Small intestine (tissue), 7 donors: ENCODE data around the gene THOC6. TPM values are rescaled to one million over a fixed set of nuclear protein-coding genes. Genes with fewer than 3 reads are reported as not detected.

Experiments used
- DNase-seq, 2 donors: peaks; one replicate each; pipeline versions ENCODE4 v3.0.0 to v3.0.0-alpha.2; 2013
- FAIRE-seq: peaks from 2 replicates; lab custom pipeline; 2012; peaks lifted over from hg19 to GRCh38; lab: Jason Lieb, UNC
- H3K27ac ChIP-seq, 3 donors: one replicate each; pipeline ENCODE4 v1.5.1; 2013; ENCODE audit warnings: low read length in 2 of 3, mild to moderate bottlenecking in 2 of 3, control low read depth in 1 of 3, inconsistent platforms in 1 of 3, low read depth in 1 of 3, moderate library complexity in 1 of 3
- H3K27me3 ChIP-seq, 3 donors: one replicate each; pipeline ENCODE4 v1.6.1; 2013; ENCODE audit warnings: low read length in 3 of 3, inconsistent platforms in 1 of 3; ENCODE audit not compliant: control insufficient read depth in 3 of 3, insufficient read depth in 3 of 3
- H3K36me3 ChIP-seq, 3 donors: one replicate each; pipeline ENCODE4 v1.6.1; 2013; ENCODE audit warnings: low read length in 3 of 3, inconsistent platforms in 1 of 3, low read depth in 1 of 3, mild to moderate bottlenecking in 1 of 3, moderate library complexity in 1 of 3; ENCODE audit not compliant: control insufficient read depth in 3 of 3, insufficient read depth in 2 of 3
- H3K4me1 ChIP-seq, 3 donors: one replicate each; pipeline ENCODE4 v1.6.1; 2013; ENCODE audit warnings: low read length in 2 of 3, inconsistent platforms in 1 of 3, low read depth in 1 of 3, mild to moderate bottlenecking in 1 of 3, moderate library complexity in 1 of 3; ENCODE audit not compliant: control insufficient read depth in 3 of 3, insufficient read depth in 2 of 3
- H3K4me3 ChIP-seq, 3 donors: one replicate each; pipeline ENCODE4 v1.5.1; 2013; ENCODE audit warnings: low read length in 3 of 3, control low read depth in 1 of 3, inconsistent platforms in 1 of 3, low read depth in 1 of 3, mild to moderate bottlenecking in 1 of 3, moderate library complexity in 1 of 3
- H3K9me3 ChIP-seq, 2 donors: one replicate each; pipeline ENCODE4 v1.6.1; 2013; ENCODE audit warnings: low read depth in 1 of 2, low read length in 1 of 2; ENCODE audit not compliant: control insufficient read depth in 2 of 2, insufficient read depth in 1 of 2
- WGBS, 3 donors: extraction: QIAGEN DNeasy Blood & Tissue Kit; methylation state at CpG; one replicate each; pipeline ENCODE4 v1.1.7; 2013; 5-methylcytosine and 5-hydroxymethylcytosine counted together
- polyA plus RNA-seq, 4 donors: library from polyadenylated mRNA; stranded (reverse) in 3 of 4; unstranded in 1 of 4; fragments of 200-250 nt in 3 of 4; fragments of 120-200 nt in 1 of 4; gene quantifications; one replicate each; pipeline versions ENCODE4 v1.2.1 to v1.2.3, GENCODE V29; 2013
- donor health status: healthy with polysubstance abuse.
- donor health status: control.
- donor health status: control.
- donor health status: Bipolar disorder and iron deficiency.
- donor health status: healthy.

Gene THOC6
- polyA plus RNA-seq, 4 donors, result 35.9 to 51.4 (median 45.0) TPM

- FAIRE-seq, result no peak
- Histone ChIP-seq H3K27ac (peak overlapping the region; percentile 52 to 81 (median 77)), H3K36me3 (peaks cover 0 to 14% (median 0%) of the 10 kb centered on the region in 3 donors), H3K27me3 (no peaks in the 10 kb centered on the region), H3K4me3 (peak overlapping the region; percentile 88 to 94 (median 90)), H3K9me3 (no peaks in the 10 kb centered on the region), H3K4me1 (peaks cover 4 to 16% (median 4%) of the 10 kb centered on the region in 3 donors)
- peak; percentile 65 to 80 for DNase-seq
- WGBS, 3 donors, result 2 to 5% (median 3%) methylated on average over 44 to 77 of the region's 77 CpGs
Observed at GRCh38 chr16:3058139-3059030, 34.5 kb downstream of the THOC6 start.

GRCh38 chr16:3059041-3059722, 35.3 kb downstream of the THOC6 start:
- FAIRE-seq, result no peak
- Histone ChIP-seq H3K36me3 (peaks cover 0 to 10% (median 0%) of the 10 kb centered on the region in 3 donors), H3K27ac (peak overlapping the region; percentile 90 to 95 (median 92)), H3K27me3 (no peaks in the 10 kb centered on the region), H3K4me3 (peak overlapping the region; percentile 88 to 94 (median 90)), H3K9me3 (no peaks in the 10 kb centered on the region), H3K4me1 (peaks cover 4 to 23% (median 4%) of the 10 kb centered on the region in 3 donors)
- DNase-seq, result peak; percentile 88 to 96
- 0 to 1% (median 0%) methylated on average over 39 to 67 of the region's 67 CpGs for whole genome bisulfite sequencing, 3 donors

- Histone ChIP-seq H3K4me1 (peaks cover 4 to 28% (median 7%) of the 10 kb centered on the region in 3 donors), H3K27me3 (no peaks in the 10 kb centered on the region), H3K27ac (peak overlapping the region; percentile 90 to 95 (median 92)), H3K4me3 (peak overlapping the region; percentile 48 to 94 (median 88)), H3K36me3 (peaks cover 0 to 8% (median 0%) of the 10 kb centered on the region in 3 donors), H3K9me3 (no peaks in the 10 kb centered on the region)
- no peak for DNase-seq
- no peak for FAIRE-seq
- WGBS, 3 donors, result 48 to 52% (median 52%) methylated on average over 9 of the region's 9 CpGs
Observed at GRCh38 chr16:3059723-3060242, 35.9 kb downstream of the THOC6 start.

- Histone ChIP-seq H3K4me1 (peaks cover 4 to 35% (median 10%) of the 10 kb centered on the region in 3 donors), H3K36me3 (peaks cover 0 to 4% (median 0%) of the 10 kb centered on the region in 3 donors), H3K4me3 (no peak overlapping the region), H3K27ac (peak overlapping the region in 1 of 3 donors; percentile 95), H3K27me3 (no peaks in the 10 kb centered on the region), H3K9me3 (no peaks in the 10 kb centered on the region)
- FAIRE-seq, result no peak
- 78 to 85% (median 84%) methylated on average over 14 of the region's 14 CpGs for WGBS, 3 donors
- DNase-seq, result no peak
Observed at GRCh38 chr16:3060339-3061127, 36.7 kb downstream of the THOC6 start.

GRCh38 chr16:3062553-3062952, 38.7 kb downstream of the THOC6 start:
- DNase-seq (no peak), FAIRE-seq (no peak)
- no peak overlapping the region for H3K27ac ChIP-seq
- H3K36me3 ChIP-seq, result peaks cover 0 to 10% (median 2%) of the 10 kb centered on the region in 3 donors
- H3K9me3 ChIP-seq, result no peaks in the 10 kb centered on the region
- no peaks in the 10 kb centered on the region for H3K27me3 ChIP-seq
- no peak overlapping the region for H3K4me3 ChIP-seq
- H3K4me1 ChIP-seq, result peaks cover 4 to 45% (median 10%) of the 10 kb centered on the region in 3 donors
- WGBS, 3 donors, result 89 to 94% (median 93%) methylated on average over 6 of the region's 6 CpGs

- 95 to 96% (median 96%) methylated on average over 8 of the region's 8 CpGs for WGBS, 3 donors
- H3K27ac ChIP-seq, result peak overlapping the region in 1 of 3 donors; percentile 68
Observed at GRCh38 chr16:3063625-3064386, 40.0 kb downstream of the THOC6 start.

GRCh38 chr16:3065069-3065741, 41.4 kb downstream of the THOC6 start, which contains the start of gene IL32:
IL32 (plus strand) TSS chr16:3065640; CDS start chr16:3065812, 172 bp downstream.
- Histone ChIP-seq H3K4me3 (peak within 1 kb of the TSS; percentile 38 to 56 (median 52)), H3K27me3 (no peaks in the 10 kb centered on the region), H3K36me3 (peaks cover 0 to 31% (median 11%) of the 10 kb centered on the region in 3 donors), H3K4me1 (peaks cover 4 to 44% (median 6%) of the 10 kb centered on the region in 3 donors), H3K9me3 (no peaks in the 10 kb centered on the region), H3K27ac (peak within 1 kb of the TSS; percentile 86 to 90 (median 87))
- DNase-seq, result peak; percentile 98
- WGBS, 3 donors, result 6 to 27% (median 12%) methylated on average over 12 to 13 of the region's 13 CpGs
- FAIRE-seq, result no peak

More at GRCh38 chr16:3063625-3064386, 40.0 kb downstream of the THOC6 start:
- Histone ChIP-seq H3K36me3 (peaks cover 0 to 22% (median 6%) of the 10 kb centered on the region in 3 donors), H3K4me3 (no peak overlapping the region), H3K27me3 (no peaks in the 10 kb centered on the region), H3K9me3 (no peaks in the 10 kb centered on the region), H3K4me1 (peaks cover 7 to 52% (median 10%) of the 10 kb centered on the region in 3 donors)
- FAIRE-seq (no peak), DNase-seq (peak in 1 of 2 donors; percentile 67)
